H9 (cell line): ENCODE data around the gene MUC4. TPM values are rescaled to one million over a fixed set of nuclear protein-coding genes. Genes with fewer than 3 reads are reported as not detected.
"Not testable (repeated sequence)": the region's sequence is repeated elsewhere in the genome, so short reads cannot be mapped to it uniquely, and the experiment has no call there.

Experiments used
- DNase-seq: peaks from one replicate; pipeline ENCODE4 v3.0.0-alpha.2; 2017
- H2AFZ ChIP-seq: one replicate; pipeline ENCODE4 v1.6.1; 2013; ENCODE audit warnings: mild to moderate bottlenecking, low read length, control low read depth, moderate library complexity
- H2AK5ac ChIP-seq: 2 replicates; pipeline ENCODE4 v1.6.1; 2013; ENCODE audit warnings: low read length, control low read depth, mixed read lengths; ENCODE audit not compliant: insufficient read length
- H2BK120ac ChIP-seq: one replicate; pipeline ENCODE4 v1.6.1; 2013; ENCODE audit warnings: low read depth, mild to moderate bottlenecking, low read length, control low read depth, inconsistent platforms; ENCODE audit not compliant: poor library complexity, severe bottlenecking
- H2BK12ac ChIP-seq: 2 replicates; pipeline ENCODE4 v1.6.1; 2013; ENCODE audit warnings: low read length, control low read depth, mixed read lengths, low read depth; ENCODE audit not compliant: insufficient read length
- H2BK15ac ChIP-seq: 2 replicates; pipeline ENCODE4 v1.6.1; 2013; ENCODE audit warnings: low read depth, low read length, control low read depth
- H2BK20ac ChIP-seq: one replicate; pipeline ENCODE4 v1.6.1; 2013; ENCODE audit warnings: low read depth, mild to moderate bottlenecking, low read length, control low read depth, inconsistent platforms; ENCODE audit not compliant: poor library complexity, severe bottlenecking
- H2BK5ac ChIP-seq: 2 replicates; pipeline ENCODE4 v1.6.1; 2013; ENCODE audit warnings: low read length, control low read depth, mixed read lengths; ENCODE audit not compliant: insufficient read length
- H3K14ac ChIP-seq: 2 replicates; pipeline ENCODE4 v1.6.1; 2013; ENCODE audit warnings: low read length, control low read depth; ENCODE audit not compliant: insufficient read depth
- H3K18ac ChIP-seq: 2 replicates; pipeline ENCODE4 v1.6.1; 2013; ENCODE audit warnings: low read depth, mild to moderate bottlenecking, mixed read lengths, low read length, control low read depth; ENCODE audit not compliant: insufficient read length
- H3K23ac ChIP-seq: 2 replicates; pipeline ENCODE4 v1.6.1; 2013; ENCODE audit warnings: low read length, control low read depth, mixed read lengths, low read depth; ENCODE audit not compliant: insufficient read length
- H3K23me2 ChIP-seq: 2 replicates; pipeline ENCODE4 v1.6.1; 2013; ENCODE audit warnings: low read depth, mild to moderate bottlenecking, mixed read lengths, low read length, control low read depth; ENCODE audit not compliant: insufficient read length, poor library complexity, severe bottlenecking
- H3K27ac ChIP-seq: 2 replicates; pipeline ENCODE4 v1.5.1; 2013; ENCODE audit warnings: low read length, control low read depth, mixed read lengths, low read depth; ENCODE audit not compliant: insufficient read length
- H3K27me3 ChIP-seq: 2 replicates; pipeline ENCODE4 v1.6.1; 2013; ENCODE audit warnings: low read length, control low read depth, inconsistent platforms; ENCODE audit not compliant: insufficient read depth
- H3K4ac ChIP-seq: 2 replicates; pipeline ENCODE4 v1.6.1; 2013; ENCODE audit warnings: low read depth, mild to moderate bottlenecking, control low read depth, inconsistent platforms, low read length, moderate library complexity
- H3K4me1 ChIP-seq: 2 replicates; pipeline ENCODE4 v1.6.1; 2013; ENCODE audit warnings: low read length, control low read depth, inconsistent platforms; ENCODE audit not compliant: insufficient read depth
- H3K4me2 ChIP-seq: 2 replicates; pipeline ENCODE4 v1.6.1; 2013; ENCODE audit warnings: low read length, control low read depth, mixed read lengths; ENCODE audit not compliant: insufficient read length, insufficient read depth
- H3K56ac ChIP-seq: 2 replicates; pipeline ENCODE4 v1.6.1; 2013; ENCODE audit warnings: low read depth, mild to moderate bottlenecking, mixed read lengths, low read length, control low read depth; ENCODE audit not compliant: insufficient read length
- H3K79me1 ChIP-seq: 2 replicates; pipeline ENCODE4 v1.6.1; 2013; ENCODE audit warnings: low read depth, mild to moderate bottlenecking, moderate library complexity, low read length, control low read depth, inconsistent platforms; ENCODE audit not compliant: insufficient read depth, poor library complexity, severe bottlenecking
- H3K79me2 ChIP-seq: 2 replicates; pipeline ENCODE4 v1.6.1; 2013; ENCODE audit warnings: low read length, control low read depth, inconsistent platforms; ENCODE audit not compliant: insufficient read depth
- H3K9ac ChIP-seq: 2 replicates; pipeline ENCODE4 v1.6.1; 2013; ENCODE audit warnings: low read length, control low read depth, mixed read lengths; ENCODE audit not compliant: insufficient read length; ENCODE audit errors: extremely low read depth
- H3K9me3 ChIP-seq: one replicate; pipeline ENCODE4 v1.6.1; 2013; ENCODE audit warnings: low read depth, low read length, inconsistent platforms; ENCODE audit not compliant: control insufficient read depth
- H3T11ph ChIP-seq: one replicate; pipeline ENCODE4 v1.6.1; 2013; ENCODE audit warnings: mild to moderate bottlenecking, low read length, control low read depth, inconsistent platforms
- H4K20me1 ChIP-seq: one replicate; pipeline ENCODE4 v1.6.1; 2013; ENCODE audit not compliant: control insufficient read depth, insufficient read length, insufficient read depth
- H4K5ac ChIP-seq: 2 replicates; pipeline ENCODE4 v1.6.1; 2013; ENCODE audit warnings: low read depth, mild to moderate bottlenecking, mixed read lengths, low read length, control low read depth; ENCODE audit not compliant: insufficient read length
- H4K8ac ChIP-seq: replicated peaks from 2 replicates; pipeline ENCODE4 v1.6.1; 2013; ENCODE audit warnings: low read length, control low read depth, mixed read lengths, low read depth; ENCODE audit not compliant: insufficient read length
- H4K91ac ChIP-seq: 2 replicates; pipeline ENCODE4 v1.6.1; 2013; ENCODE audit warnings: low read depth, mild to moderate bottlenecking, moderate library complexity, mixed read lengths, low read length, control low read depth; ENCODE audit not compliant: insufficient read length
- H3K27ac Mint-ChIP-seq, 3 experiments: 2 replicates in 2 of 3; 3 replicates in 1 of 3; pipeline ENCODE4 v1.8.0; 2020 to 2021; ENCODE audit warnings: mixed read lengths in 3 of 3, mild to moderate bottlenecking in 1 of 3, moderate library complexity in 1 of 3
- H3K27me3 Mint-ChIP-seq: 2 replicates; pipeline ENCODE4 v1.8.0; 2021; ENCODE audit warnings: low read depth, mild to moderate bottlenecking, moderate library complexity, mixed read lengths
- H3K36me3 Mint-ChIP-seq, 3 experiments: 2 replicates in 2 of 3; 3 replicates in 1 of 3; pipeline ENCODE4 v1.8.0; 2020 to 2021; ENCODE audit warnings: low read depth in 3 of 3, mixed read lengths in 3 of 3; ENCODE audit not compliant: insufficient read depth in 1 of 3
- H3K4me1 Mint-ChIP-seq, 2 experiments: 2 replicates each; pipeline ENCODE4 v1.8.0; 2020; ENCODE audit warnings: mixed read lengths in 2 of 2
- H3K4me3 Mint-ChIP-seq, 2 experiments: 2 replicates in 1 of 2; 3 replicates in 1 of 2; pipeline ENCODE4 v1.8.0; 2020 to 2021; ENCODE audit warnings: mild to moderate bottlenecking in 2 of 2, mixed read lengths in 2 of 2, moderate library complexity in 1 of 2
- H3K9me3 Mint-ChIP-seq, 2 experiments: 2 replicates in 1 of 2; 3 replicates in 1 of 2; pipeline ENCODE4 v1.8.0; 2020; ENCODE audit warnings: mild to moderate bottlenecking in 2 of 2, mixed read lengths in 2 of 2, moderate library complexity in 1 of 2
- WGBS: extraction: QIAGEN DNeasy Blood & Tissue Kit; methylation state at CpG from one replicate; pipeline ENCODE4 v1.1.7; 2013; ENCODE audit warnings: missing lambda C conversion rate, low lambda C conversion rate, mixed read lengths; ENCODE audit not compliant: insufficient read length; ENCODE audit errors: extremely low coverage; 5-methylcytosine and 5-hydroxymethylcytosine counted together
- total RNA-seq: library from RNA; stranded (reverse); gene quantifications from 2 replicates; pipeline ENCODE4 v1.2.1, GENCODE V29; 2021

MUC4 gene
- total RNA-seq, 1 experiment from 2014 or later, result 1.2 TPM

GRCh38 chr3:195724363-195724762, 87.4 kb downstream of the MUC4 start:
- H2BK12ac ChIP-seq, H3K56ac ChIP-seq, H3K4me1 ChIP-seq, H2AK5ac ChIP-seq, DNase-seq, H4K5ac ChIP-seq, H2BK15ac ChIP-seq, H2BK5ac ChIP-seq, H3K4me2 ChIP-seq, H3K27me3 ChIP-seq, H3K27ac ChIP-seq, H3K9ac ChIP-seq, H4K20me1 ChIP-seq, H3K9me3 Mint-ChIP-seq, H2BK120ac ChIP-seq, H3K4ac ChIP-seq, H4K91ac ChIP-seq, H3T11ph ChIP-seq, H3K23me2 ChIP-seq, H2BK20ac ChIP-seq, H3K27ac Mint-ChIP-seq, H3K79me1 ChIP-seq, H4K8ac ChIP-seq, H3K9me3 ChIP-seq, H3K79me2 ChIP-seq, H3K4me3 Mint-ChIP-seq, H3K14ac ChIP-seq, H3K23ac ChIP-seq, H3K36me3 Mint-ChIP-seq, H3K18ac ChIP-seq, H2AFZ ChIP-seq: not testable (repeated sequence)
- H3K27me3 Mint-ChIP-seq, result peaks cover 11% of the 10 kb centered on the region
- H3K4me1 Mint-ChIP-seq, result peaks cover 11 to 14% of the 10 kb centered on the region in 2 experiments
- no CpG with 5 or more reads among the region's 13 CpGs for WGBS

GRCh38 chr3:195722996-195723345, 88.8 kb downstream of the MUC4 start:
- not testable (repeated sequence) for H2BK20ac ChIP-seq, H4K20me1 ChIP-seq, H2BK5ac ChIP-seq, H3K14ac ChIP-seq, H3T11ph ChIP-seq, H3K27ac ChIP-seq, H3K56ac ChIP-seq, H3K4me1 ChIP-seq, H3K18ac ChIP-seq, H3K4ac ChIP-seq, H4K91ac ChIP-seq, H2BK15ac ChIP-seq, H3K9me3 Mint-ChIP-seq, H3K36me3 Mint-ChIP-seq, H3K23me2 ChIP-seq, H4K5ac ChIP-seq, DNase-seq, H2BK120ac ChIP-seq, H3K9ac ChIP-seq, H3K4me3 Mint-ChIP-seq, H3K27ac Mint-ChIP-seq, H3K9me3 ChIP-seq, H3K79me2 ChIP-seq, H3K79me1 ChIP-seq, H2AK5ac ChIP-seq, H4K8ac ChIP-seq, H3K27me3 ChIP-seq, H2AFZ ChIP-seq, H2BK12ac ChIP-seq, H3K4me2 ChIP-seq, H3K23ac ChIP-seq
- WGBS, result no CpG with 5 or more reads among the region's 9 CpGs
- Mint-ChIP-seq H3K4me1 (peaks cover 25 to 27% of the 10 kb centered on the region in 2 experiments), H3K27me3 (peaks cover 14% of the 10 kb centered on the region)
